Panc1 (cell line): Measurements from ENCODE around the gene CAD. TPM values are rescaled to one million over a fixed set of nuclear protein-coding genes. Genes with fewer than 3 reads are reported as not detected.

Experiments
- ATAC-seq: fragments of 200-7000 bp; cut with Tn5 transposase; 2 replicates; pipeline ENCODE4 v1.9.1; 2020; ENCODE audit warnings: mild to moderate bottlenecking, moderate library complexity
- Bru-seq: library from RNA; stranded (reverse); fragments of 400-500 nt; gene quantifications from one replicate; lab custom pipeline; 2021; lab: Mats Ljungman, UMichigan
- BruChase-seq, 2 experiments: library from RNA; stranded (reverse); fragments of 400-500 nt; gene quantifications; one replicate each; lab custom pipeline; 2021; lab: Mats Ljungman, UMichigan
- BruUV-seq: library from RNA; stranded (reverse); fragments of 400-500 nt; replicated peaks from 2 replicates; lab custom pipeline; 2021; lab: Mats Ljungman, UMichigan
- CTCF ChIA-PET: fragments of 300-600 bp; sonication (Branson Sonifier 250); formaldehyde crosslinking; loops from one replicate; lab custom pipeline; 2022; ENCODE audit warnings: antibody characterized with exemption; lab: Charles Lee
- POLR2A ChIA-PET: fragments of 300-600 bp; sonication (Branson Sonifier 250); formaldehyde crosslinking; loops from one replicate; lab custom pipeline; 2022; ENCODE audit warnings: antibody characterized with exemption; lab: Charles Lee
- DNase-seq: peaks from one replicate; pipeline ENCODE4 v3.0.0-alpha.2; 2010; ENCODE audit warnings: low read depth, low spot score
- H3K27ac ChIP-seq: 2 replicates; pipeline ENCODE4 v1.5.1; 2011; ENCODE audit warnings: mild to moderate bottlenecking, low read length, inconsistent platforms
- H3K27me3 ChIP-seq: fragments of 200-500 bp; sonication (Bioruptor generic); 2 replicates; pipeline ENCODE4 v1.6.0; 2014; ENCODE audit warnings: low read length, inconsistent platforms; ENCODE audit not compliant: control insufficient read depth, insufficient read depth
- H3K36me3 ChIP-seq: fragments of 200-500 bp; sonication (Bioruptor generic); 2 replicates; pipeline ENCODE4 v1.5.1; 2014; ENCODE audit warnings: inconsistent platforms, mild to moderate bottlenecking, low read length, moderate library complexity; ENCODE audit not compliant: control insufficient read depth, insufficient read depth
- H3K4me1 ChIP-seq: 2 replicates; pipeline ENCODE4 v1.5.1; 2011; ENCODE audit warnings: inconsistent platforms, mild to moderate bottlenecking, low read length, moderate library complexity; ENCODE audit not compliant: control insufficient read depth, insufficient read depth
- H3K4me3 ChIP-seq, 2 experiments: 2 replicates each; pipeline ENCODE4 v1.5.1; 2011 to 2012; ENCODE audit warnings: low read depth in 2 of 2, low read length in 2 of 2, mild to moderate bottlenecking in 2 of 2, inconsistent platforms in 1 of 2, moderate library complexity in 1 of 2
- H3K9me3 ChIP-seq: fragments of 200-500 bp; sonication (Bioruptor generic); 2 replicates; pipeline ENCODE4 v1.5.1; 2014; ENCODE audit warnings: low read depth, mild to moderate bottlenecking, inconsistent platforms, low read length, moderate library complexity; ENCODE audit not compliant: control insufficient read depth, insufficient read depth
- CTCF ChIP-seq: fragments of 450-650 bp; IDR thresholded peaks from 2 replicates; pipeline ENCODE4 v1.5.1; 2017; ENCODE audit warnings: mild to moderate bottlenecking
- POLR2AphosphoS5 ChIP-seq: IDR thresholded peaks from 2 replicates; pipeline ENCODE4 v1.6.1; 2012; ENCODE audit warnings: mild to moderate bottlenecking, low read depth, low read length, moderate library complexity
- REST ChIP-seq, 2 experiments: IDR thresholded peaks; 2 replicates each; pipeline ENCODE4 v1.6.1; 2011 to 2012; ENCODE audit warnings: low read depth in 2 of 2, control low read depth in 1 of 2, low read length in 1 of 2, mild to moderate bottlenecking in 1 of 2, moderate library complexity in 1 of 2; ENCODE audit not compliant: insufficient read depth in 1 of 2
- SIN3A ChIP-seq: IDR thresholded peaks from 2 replicates; pipeline ENCODE4 v1.6.1; 2012; ENCODE audit warnings: low read depth, mild to moderate bottlenecking, low read length, moderate library complexity, borderline replicate concordance; ENCODE audit not compliant: insufficient read depth
- TCF7L2 ChIP-seq: IDR thresholded peaks from 2 replicates; pipeline ENCODE4 v1.6.1; 2011; ENCODE audit warnings: mild to moderate bottlenecking, low read depth, low read length, inconsistent platforms
- in situ Hi-C: cut with HindIII; loops from 2 replicates; pipeline ENCODE4 v1.10.0; 2016; ENCODE audit warnings: low sequenced_read_pairs, low pct_unique_long_range_greater_than_20kb
- intact Hi-C: fragments of 100-400 bp; cut with micrococcal nuclease; formaldehyde crosslinking; loops from one replicate; pipeline ENCODE4 v1.10.0; 2022; ENCODE audit not compliant: unreplicated experiment
- long read RNA-seq: library from polyadenylated mRNA; unstranded; transcript quantifications from one replicate; pipeline ENCODE4 v2.0.0, GENCODE V29; 2021; ENCODE audit not compliant: unreplicated experiment
- polyA plus RNA-seq: library from polyadenylated mRNA; unstranded; fragments of >200 nt; gene quantifications from one replicate; pipeline ENCODE4 v1.2.1, GENCODE V29; 2012; ENCODE audit warnings: missing spikeins; ENCODE audit not compliant: insufficient read length
- total RNA-seq: library from RNA; stranded (reverse); gene quantifications from one replicate; pipeline ENCODE4 v1.2.1, GENCODE V29; 2021; ENCODE audit not compliant: unreplicated experiment

The CAD gene
- total RNA-seq, result 76.7 TPM
- polyA plus RNA-seq, result 136 TPM
- Bru-seq, nascent RNA, result percentile 80 among the genes with signal in this experiment
- percentile 86 among the genes with signal in this experiment for BruChase-seq, experiment 1, labeled RNA remaining after a 2-hour chase
- percentile 89 among the genes with signal in this experiment for BruChase-seq, experiment 2, labeled RNA remaining after a 6-hour chase
- long read RNA-seq, full-length matches to known transcripts, result 4 of 81 reads
- long read RNA-seq, partial matches to known transcripts, result 46 of 81 reads
- long read RNA-seq, other reads (novel, unspliced or antisense), result 31 of 81 reads

GRCh38 chr2:27217173-27218121 lies at the start of gene CAD:
Gene CAD, plus strand, starts transcription at chr2:27217369. Its CDS starts 183 bp downstream, at chr2:27217552.
- H3K27ac ChIP-seq, result peak within 1 kb of the TSS; percentile 95
- no TSS peak for BruUV-seq
- ChIA-PET POLR2A (no interaction called here), CTCF (interaction anchor here (0.6 kb wide), 1 partner anchor 61 kb away, joined by 6 read pairs; no protein-coding TSS in a partner anchor)
- no peaks in the 10 kb centered on the region for H3K9me3 ChIP-seq
- H3K4me1 ChIP-seq, result peaks cover 21% of the 10 kb centered on the region
- DNase-seq (no peak), ATAC-seq (peak; percentile 92)
- peak within 1 kb of the TSS; percentile 78 to 88 for H3K4me3 ChIP-seq
- intact Hi-C loops, result no loop called here
- TF ChIP-seq POLR2AphosphoS5 (peak; percentile 93), SIN3A (0 out of 2 replicates have a peak, but pooled peaks have one; percentile 49), REST (IDR thresholded peaks at IDR 0.05; ENCODE audit: insufficient read depth in 1 of 2, low read depth in 2 of 2, low read length in 1 of 2) (0 out of 4 replicates have a peak, but pooled peaks of 1 of the 2 experiments have one; percentile 43), CTCF (no peak; the same call in 1 of the 2 replicates)
- no peaks in the 10 kb centered on the region for H3K27me3 ChIP-seq
- peaks cover 31% of the 10 kb centered on the region for H3K36me3 ChIP-seq
- in situ Hi-C loops, result no loop called here

GRCh38 chr2:27170581-27171337 lies 46.4 kb upstream of the CAD start:
- no peak for TF ChIP-seq POLR2AphosphoS5
- no peak for TF ChIP-seq CTCF
- TF ChIP-seq REST (IDR thresholded peaks at IDR 0.05; ENCODE audit: insufficient read depth in 1 of 2, low read depth in 2 of 2, low read length in 1 of 2), result no peak
- TF ChIP-seq TCF7L2, result no peak
- no peak for TF ChIP-seq SIN3A
- CTCF ChIA-PET, result interaction anchor here (0.6 to 0.7 kb wide), 3 partner anchors 60 to 917 kb away, joined by 4 to 10 read pairs (median 4); no protein-coding TSS in a partner anchor
- intact Hi-C loops, result no loop called here

More at GRCh38 chr2:27170581-27171337, 46.4 kb upstream of the CAD start:
- no peaks in the 10 kb centered on the region for H3K4me1 ChIP-seq
- H3K4me3 ChIP-seq, result no peak overlapping the region
- DNase-seq (no peak), ATAC-seq (no peak)
- no peaks in the 10 kb centered on the region for H3K9me3 ChIP-seq
- H3K27me3 ChIP-seq, result no peaks in the 10 kb centered on the region
- POLR2A ChIA-PET, result interaction anchor here (0.9 kb wide), 1 partner anchor 43 kb away, joined by 4 read pairs; no protein-coding TSS in a partner anchor
- H3K36me3 ChIP-seq, result no peaks in the 10 kb centered on the region
- in situ Hi-C loops, result no loop called here
- no peak overlapping the region for H3K27ac ChIP-seq
- no TSS peak for BruUV-seq
